BJ (cell line): Measurements from ENCODE around the gene OPTC. TPM values are rescaled to one million over a fixed set of nuclear protein-coding genes. Genes with fewer than 3 reads are reported as not detected.

Source experiments
- CTCF ChIA-PET: fragments of 350-600 bp; formaldehyde crosslinking; extraction: SDS; loops from one replicate; lab custom pipeline; 2021; ENCODE audit warnings: antibody characterized with exemption, inconsistent platforms; lab: Yijun Ruan, JAX
- POLR2A ChIA-PET: fragments of 300-600 bp; sonication (Branson Sonifier 250); formaldehyde crosslinking; extraction: SDS; loops from one replicate; lab custom pipeline; 2021; ENCODE audit warnings: antibody characterized with exemption; lab: Charles Lee
- DNase-seq: peaks from one replicate; pipeline ENCODE4 v3.0.0-alpha.2; 2011; ENCODE audit warnings: low read depth
- H3K27me3 ChIP-seq: 2 replicates; pipeline ENCODE4 v1.6.0; 2011; ENCODE audit warnings: low read length; ENCODE audit not compliant: control insufficient read depth, insufficient read depth
- H3K36me3 ChIP-seq: 2 replicates; pipeline ENCODE4 v1.5.1; 2011; ENCODE audit warnings: low read length; ENCODE audit not compliant: control insufficient read depth, insufficient read depth
- H3K4me3 ChIP-seq: 2 replicates; pipeline ENCODE4 v1.5.1; 2011; ENCODE audit warnings: low read depth, mild to moderate bottlenecking, control low read depth, low read length
- polyA plus RNA-seq: library from polyadenylated mRNA; depleted of rRNA; stranded (reverse); fragments of >200 nt; gene quantifications from 2 replicates; pipeline ENCODE4 v1.2.3, GENCODE V29; 2011
- TF ChIP-seq, protein P1 (sequence below): IDR thresholded peaks from 2 replicates; pipeline ENCODE4 v1.5.1; 2011; ENCODE audit warnings: low read depth, mild to moderate bottlenecking, control low read depth, inconsistent platforms, low read length, moderate library complexity; ENCODE audit not compliant: insufficient read depth

OPTC gene
- polyA plus RNA-seq, 1 experiment, result not detected

DNA sequence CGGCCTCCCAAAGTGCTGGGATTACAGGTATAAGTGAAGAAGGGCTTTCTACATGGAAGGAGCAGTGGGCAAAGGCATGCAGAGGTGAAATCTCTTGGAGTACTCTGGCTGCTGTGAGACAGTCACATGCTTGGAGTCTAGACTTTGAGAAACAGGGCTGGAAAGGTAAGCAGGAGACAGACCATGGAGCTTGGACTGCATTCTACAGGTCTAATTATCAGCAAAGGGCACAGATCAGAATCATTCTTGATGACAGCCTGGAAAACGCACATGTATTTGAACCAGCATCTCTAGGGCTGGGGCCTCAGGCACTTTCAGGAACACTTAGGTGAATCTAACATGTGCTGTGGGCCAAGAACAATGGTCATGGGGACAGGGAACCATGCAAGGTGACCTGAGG, 25.6 kb upstream of the OPTC start:
- TF ChIP-seq, protein P1, sequence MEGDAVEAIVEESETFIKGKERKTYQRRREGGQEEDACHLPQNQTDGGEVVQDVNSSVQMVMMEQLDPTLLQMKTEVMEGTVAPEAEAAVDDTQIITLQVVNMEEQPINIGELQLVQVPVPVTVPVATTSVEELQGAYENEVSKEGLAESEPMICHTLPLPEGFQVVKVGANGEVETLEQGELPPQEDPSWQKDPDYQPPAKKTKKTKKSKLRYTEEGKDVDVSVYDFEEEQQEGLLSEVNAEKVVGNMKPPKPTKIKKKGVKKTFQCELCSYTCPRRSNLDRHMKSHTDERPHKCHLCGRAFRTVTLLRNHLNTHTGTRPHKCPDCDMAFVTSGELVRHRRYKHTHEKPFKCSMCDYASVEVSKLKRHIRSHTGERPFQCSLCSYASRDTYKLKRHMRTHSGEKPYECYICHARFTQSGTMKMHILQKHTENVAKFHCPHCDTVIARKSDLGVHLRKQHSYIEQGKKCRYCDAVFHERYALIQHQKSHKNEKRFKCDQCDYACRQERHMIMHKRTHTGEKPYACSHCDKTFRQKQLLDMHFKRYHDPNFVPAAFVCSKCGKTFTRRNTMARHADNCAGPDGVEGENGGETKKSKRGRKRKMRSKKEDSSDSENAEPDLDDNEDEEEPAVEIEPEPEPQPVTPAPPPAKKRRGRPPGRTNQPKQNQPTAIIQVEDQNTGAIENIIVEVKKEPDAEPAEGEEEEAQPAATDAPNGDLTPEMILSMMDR, result no peak
- DNase-seq, result no peak
- Histone ChIP-seq H3K36me3 (no peaks in the 10 kb centered on the region), H3K27me3 (no peaks in the 10 kb centered on the region), H3K4me3 (no peak overlapping the region)
- CTCF ChIA-PET, result interaction anchor here (2.2 kb wide), 1 partner anchor 9 kb away, joined by 6 read pairs; no protein-coding TSS in a partner anchor
- POLR2A ChIA-PET, result no interaction called here

DNA sequence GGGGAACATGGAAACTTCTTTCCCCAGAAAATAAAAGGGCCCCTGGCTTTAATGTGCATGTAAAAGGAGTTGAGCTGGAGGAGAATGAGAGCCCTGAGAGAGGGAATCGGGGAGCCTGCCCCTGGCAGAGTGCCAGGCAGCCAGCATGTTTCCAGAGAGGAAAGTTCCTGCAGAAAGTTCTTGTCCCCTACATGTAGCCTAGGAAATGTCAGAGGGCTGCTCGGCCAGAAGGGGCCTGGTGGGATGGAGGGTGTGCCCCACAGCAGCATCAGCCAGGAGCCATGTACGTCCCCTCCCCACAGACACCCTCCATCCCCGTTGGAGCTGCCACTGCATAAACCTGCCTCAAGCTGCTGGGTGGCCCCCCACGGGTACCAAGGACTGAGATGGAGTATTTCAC, 23.7 kb upstream of the OPTC start:
- TF ChIP-seq, protein P1, result no peak
- H3K27me3 ChIP-seq, result no peaks in the 10 kb centered on the region
- ChIA-PET CTCF (no interaction called here), POLR2A (no interaction called here)
- H3K4me3 ChIP-seq, result no peak overlapping the region
- DNase-seq, result no peak
- no peaks in the 10 kb centered on the region for H3K36me3 ChIP-seq

DNA sequence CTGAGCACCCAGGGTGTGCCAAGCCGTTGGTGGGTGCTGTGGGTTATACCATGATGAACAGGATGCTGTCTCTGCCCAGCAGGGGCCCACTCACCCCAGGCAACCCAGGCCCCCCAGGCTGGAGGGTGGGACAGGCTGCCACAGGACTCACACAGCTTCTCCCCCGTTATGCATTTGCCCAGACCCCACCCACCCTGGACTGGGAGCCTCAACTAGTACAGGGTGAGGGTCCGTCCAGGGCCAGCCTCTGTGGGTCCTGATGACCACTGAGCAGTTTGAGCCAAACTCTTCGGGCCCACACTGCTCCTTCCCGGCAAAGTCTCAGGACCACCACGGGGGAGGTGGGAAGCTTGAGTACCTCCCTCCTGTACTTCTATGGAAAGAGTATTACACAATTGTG, 22.1 kb upstream of the OPTC start:
- no peak for DNase-seq
- no peak overlapping the region for H3K4me3 ChIP-seq
- H3K27me3 ChIP-seq, result no peaks in the 10 kb centered on the region
- TF ChIP-seq, protein P1, result no peak
- no peaks in the 10 kb centered on the region for H3K36me3 ChIP-seq
- ChIA-PET POLR2A (no interaction called here), CTCF (interaction anchor here (0.9 to 1.0 kb wide), 2 partner anchors 8 to 103 kb away, joined by 3 read pairs; no protein-coding TSS in a partner anchor)

DNA sequence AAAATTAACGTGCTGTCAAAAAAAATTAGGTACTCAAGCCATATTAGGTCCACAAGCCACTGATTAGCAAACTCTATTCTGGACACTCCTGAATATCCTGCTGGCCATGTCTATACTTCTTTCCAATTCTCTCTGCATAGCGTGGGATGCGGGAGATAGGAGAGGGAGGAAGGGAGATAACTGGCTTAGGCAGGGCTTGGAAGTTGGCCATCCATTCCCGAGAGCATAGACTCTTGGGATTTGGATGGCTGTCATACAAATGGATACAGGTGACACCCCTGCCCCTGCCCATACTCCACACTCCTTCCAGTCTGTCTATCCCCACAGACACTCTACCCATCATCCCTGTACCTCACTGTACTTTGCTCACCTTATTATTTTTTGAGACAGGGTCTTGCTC, 20.7 kb upstream of the OPTC start:
- H3K4me3 ChIP-seq, result no peak overlapping the region
- H3K36me3 ChIP-seq, result no peaks in the 10 kb centered on the region
- no peak for DNase-seq
- TF ChIP-seq, protein P1, result no peak
- ChIA-PET POLR2A (no interaction called here), CTCF (interaction anchor here (0.5 to 1.0 kb wide), 2 partner anchors 14 to 133 kb away, joined by 3 read pairs; no protein-coding TSS in a partner anchor)
- H3K27me3 ChIP-seq, result no peaks in the 10 kb centered on the region

DNA sequence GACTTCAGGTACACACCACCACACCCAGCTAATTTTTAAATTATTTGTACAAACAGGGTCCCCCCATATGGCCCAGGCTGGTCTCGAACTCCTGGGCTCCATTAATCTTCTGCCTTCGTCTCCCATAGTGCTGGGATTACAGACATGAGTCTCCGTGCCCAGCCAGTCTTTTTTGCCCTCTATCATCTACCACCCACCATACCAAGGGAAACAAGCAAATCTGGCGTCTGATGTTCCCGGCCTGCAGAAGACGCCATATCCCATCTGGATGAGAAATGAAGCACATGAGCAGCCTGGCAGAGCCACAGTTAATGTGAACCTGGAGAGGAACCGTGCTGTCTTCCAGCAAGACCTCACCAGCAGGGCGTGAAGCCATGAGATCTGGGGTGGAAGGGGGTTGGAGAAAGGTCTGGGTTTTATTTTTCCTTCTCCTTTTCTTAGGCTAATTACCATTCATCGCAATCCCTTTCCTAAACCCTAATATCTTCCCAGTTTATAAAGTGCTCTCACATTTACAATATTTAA, 20.1 kb upstream of the OPTC start:
- no peaks in the 10 kb centered on the region for H3K36me3 ChIP-seq
- TF ChIP-seq, protein P1, result no peak
- no peak for DNase-seq
- H3K27me3 ChIP-seq, result no peaks in the 10 kb centered on the region
- CTCF ChIA-PET, result interaction anchor here (0.5 to 5.1 kb wide), 2 partner anchors 14 to 133 kb away, joined by 3 to 25 read pairs; no protein-coding TSS in a partner anchor
- no peak overlapping the region for H3K4me3 ChIP-seq
- POLR2A ChIA-PET, result no interaction called here
